HL-60 (cell line): Measurements from ENCODE around the gene PNN.

ENCODE experiments used
- GABPA ChIP-seq: IDR thresholded peaks from 2 replicates; pipeline ENCODE4 v1.6.1; 2012; ENCODE audit warnings: low read depth
- TF ChIP-seq, protein P1 (sequence below): IDR thresholded peaks from one replicate; pipeline ENCODE4 v1.5.1; 2011; ENCODE audit warnings: low read length, control low read depth, inconsistent platforms; ENCODE audit not compliant: insufficient read depth

GRCh38 chr14:39217214-39217879 lies 42.3 kb downstream of the PNN start:
- TF ChIP-seq GABPA, result no peak
- TF ChIP-seq, protein P1, sequence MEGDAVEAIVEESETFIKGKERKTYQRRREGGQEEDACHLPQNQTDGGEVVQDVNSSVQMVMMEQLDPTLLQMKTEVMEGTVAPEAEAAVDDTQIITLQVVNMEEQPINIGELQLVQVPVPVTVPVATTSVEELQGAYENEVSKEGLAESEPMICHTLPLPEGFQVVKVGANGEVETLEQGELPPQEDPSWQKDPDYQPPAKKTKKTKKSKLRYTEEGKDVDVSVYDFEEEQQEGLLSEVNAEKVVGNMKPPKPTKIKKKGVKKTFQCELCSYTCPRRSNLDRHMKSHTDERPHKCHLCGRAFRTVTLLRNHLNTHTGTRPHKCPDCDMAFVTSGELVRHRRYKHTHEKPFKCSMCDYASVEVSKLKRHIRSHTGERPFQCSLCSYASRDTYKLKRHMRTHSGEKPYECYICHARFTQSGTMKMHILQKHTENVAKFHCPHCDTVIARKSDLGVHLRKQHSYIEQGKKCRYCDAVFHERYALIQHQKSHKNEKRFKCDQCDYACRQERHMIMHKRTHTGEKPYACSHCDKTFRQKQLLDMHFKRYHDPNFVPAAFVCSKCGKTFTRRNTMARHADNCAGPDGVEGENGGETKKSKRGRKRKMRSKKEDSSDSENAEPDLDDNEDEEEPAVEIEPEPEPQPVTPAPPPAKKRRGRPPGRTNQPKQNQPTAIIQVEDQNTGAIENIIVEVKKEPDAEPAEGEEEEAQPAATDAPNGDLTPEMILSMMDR, result no peak
